ENCODE measurements around the gene FAM107B. TPM values are rescaled to one million over a fixed set of nuclear protein-coding genes. Genes with fewer than 3 reads are reported as not detected.
A peak's percentile ranks its signal among the peaks of the same experiment; 100 is the strongest.

The FAM107B gene
- total RNA-seq, 6 donors from 2014 or later, result 44.0 to 136 (median 77.0) TPM

DNA sequence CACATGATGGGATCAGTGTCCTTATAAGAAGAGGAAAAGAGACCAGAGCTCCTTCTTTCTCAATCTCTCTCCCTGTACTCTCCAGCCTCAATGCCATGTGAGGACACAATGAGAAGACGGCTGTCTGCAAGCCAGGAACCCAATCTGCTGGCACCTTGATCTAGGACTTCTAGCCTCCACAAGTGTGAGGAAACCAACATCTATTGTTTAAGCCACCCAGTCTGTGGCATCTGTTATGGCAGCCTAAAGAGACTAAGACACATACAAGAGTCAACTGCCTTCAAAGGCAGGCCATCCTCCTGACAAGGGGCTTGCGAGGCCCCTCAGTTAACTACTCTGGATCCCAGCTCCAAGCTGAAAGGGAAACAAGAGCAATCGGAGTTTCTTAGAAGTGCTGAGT is 225.7 kb downstream of the FAM107B start:
- TF ChIP-seq EP300 (IDR thresholded peaks at IDR 0.05) (no peak), POLR2A (IDR thresholded peaks at IDR 0.05) (no peak), POLR2AphosphoS5 (IDR thresholded peaks at IDR 0.05) (no peak)
- TF ChIP-seq, protein P1, sequence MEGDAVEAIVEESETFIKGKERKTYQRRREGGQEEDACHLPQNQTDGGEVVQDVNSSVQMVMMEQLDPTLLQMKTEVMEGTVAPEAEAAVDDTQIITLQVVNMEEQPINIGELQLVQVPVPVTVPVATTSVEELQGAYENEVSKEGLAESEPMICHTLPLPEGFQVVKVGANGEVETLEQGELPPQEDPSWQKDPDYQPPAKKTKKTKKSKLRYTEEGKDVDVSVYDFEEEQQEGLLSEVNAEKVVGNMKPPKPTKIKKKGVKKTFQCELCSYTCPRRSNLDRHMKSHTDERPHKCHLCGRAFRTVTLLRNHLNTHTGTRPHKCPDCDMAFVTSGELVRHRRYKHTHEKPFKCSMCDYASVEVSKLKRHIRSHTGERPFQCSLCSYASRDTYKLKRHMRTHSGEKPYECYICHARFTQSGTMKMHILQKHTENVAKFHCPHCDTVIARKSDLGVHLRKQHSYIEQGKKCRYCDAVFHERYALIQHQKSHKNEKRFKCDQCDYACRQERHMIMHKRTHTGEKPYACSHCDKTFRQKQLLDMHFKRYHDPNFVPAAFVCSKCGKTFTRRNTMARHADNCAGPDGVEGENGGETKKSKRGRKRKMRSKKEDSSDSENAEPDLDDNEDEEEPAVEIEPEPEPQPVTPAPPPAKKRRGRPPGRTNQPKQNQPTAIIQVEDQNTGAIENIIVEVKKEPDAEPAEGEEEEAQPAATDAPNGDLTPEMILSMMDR (IDR thresholded peaks at IDR 0.05), result no peak
- peaks cover 0 to 5% (median 1%) of the 10 kb centered on the region in 4 donors for H3K36me3 ChIP-seq
- ATAC-seq (ENCODE audit: low FRiP score in 2 of 2), result no peak
- H3K27me3 ChIP-seq, result no peaks in the 10 kb centered on the region
- H3K9me3 ChIP-seq, result no peaks in the 10 kb centered on the region
- no peak for DNase-seq
- peak overlapping the region in 2 of 4 donors; percentile 7 to 57 for H3K27ac ChIP-seq
- no peak overlapping the region for H3K4me3 ChIP-seq
- H3K4me1 ChIP-seq, result peaks cover 19 to 38% (median 31%) of the 10 kb centered on the region in 4 donors
- 86 to 93% methylated on average over 3 of the region's 3 CpGs for WGBS, 2 donors

DNA sequence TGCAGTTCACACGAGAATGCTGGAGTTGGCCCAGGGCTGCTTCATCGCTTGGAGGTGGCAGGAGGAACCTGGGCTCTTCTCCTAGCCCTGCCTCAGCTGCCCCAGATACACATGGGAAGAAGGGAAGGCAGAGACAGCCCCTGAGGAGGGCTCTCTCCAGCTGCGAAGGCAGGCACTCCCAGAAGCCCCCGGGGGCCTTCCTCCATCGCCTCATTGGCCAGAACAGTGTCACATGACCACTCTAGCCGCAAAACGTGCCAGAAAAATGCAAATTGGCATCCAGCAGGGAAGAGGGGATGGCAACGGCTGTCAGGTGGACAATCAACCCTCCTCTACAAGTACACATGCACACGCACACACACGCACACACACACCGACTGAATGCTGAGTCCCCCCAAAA is 226.2 kb downstream of the FAM107B start:
- WGBS, 2 donors, result 87 to 90% methylated on average over 10 to 11 of the region's 11 CpGs
- DNase-seq (no peak), ATAC-seq (ENCODE audit: low FRiP score in 2 of 2) (no peak)
- H3K4me1 ChIP-seq, result peaks cover 19 to 36% (median 31%) of the 10 kb centered on the region in 4 donors
- H3K4me3 ChIP-seq, result no peak overlapping the region
- H3K36me3 ChIP-seq, result peaks cover 0 to 5% (median 1%) of the 10 kb centered on the region in 4 donors
- no peaks in the 10 kb centered on the region for H3K27me3 ChIP-seq
- H3K27ac ChIP-seq, result peak overlapping the region in 2 of 4 donors; percentile 13 to 25
- no peaks in the 10 kb centered on the region for H3K9me3 ChIP-seq
- no peak for TF ChIP-seq POLR2A (IDR thresholded peaks at IDR 0.05)
- TF ChIP-seq, protein P1 (IDR thresholded peaks at IDR 0.05), result no peak
- TF ChIP-seq POLR2AphosphoS5 (IDR thresholded peaks at IDR 0.05), result no peak
- no peak for TF ChIP-seq EP300 (IDR thresholded peaks at IDR 0.05)

- 92 to 96% methylated on average over 9 of the region's 9 CpGs for WGBS, 2 donors
- Histone ChIP-seq H3K27me3 (no peaks in the 10 kb centered on the region), H3K4me1 (peaks cover 22 to 36% (median 33%) of the 10 kb centered on the region in 4 donors), H3K36me3 (peaks cover 0 to 5% (median 1%) of the 10 kb centered on the region in 4 donors), H3K4me3 (no peak overlapping the region), H3K27ac (peak overlapping the region in 2 of 4 donors; percentile 13 to 25), H3K9me3 (no peaks in the 10 kb centered on the region)
- DNase-seq (no peak), ATAC-seq (ENCODE audit: low FRiP score in 2 of 2) (no peak)
- no peak for TF ChIP-seq EP300 (IDR thresholded peaks at IDR 0.05)
- no peak for TF ChIP-seq POLR2AphosphoS5 (IDR thresholded peaks at IDR 0.05)
- no peak for TF ChIP-seq POLR2A (IDR thresholded peaks at IDR 0.05)
- TF ChIP-seq, protein P1 (IDR thresholded peaks at IDR 0.05), result no peak
Measured at GRCh38 chr10:14547816-14548215, 226.9 kb downstream of the FAM107B start.

DNA sequence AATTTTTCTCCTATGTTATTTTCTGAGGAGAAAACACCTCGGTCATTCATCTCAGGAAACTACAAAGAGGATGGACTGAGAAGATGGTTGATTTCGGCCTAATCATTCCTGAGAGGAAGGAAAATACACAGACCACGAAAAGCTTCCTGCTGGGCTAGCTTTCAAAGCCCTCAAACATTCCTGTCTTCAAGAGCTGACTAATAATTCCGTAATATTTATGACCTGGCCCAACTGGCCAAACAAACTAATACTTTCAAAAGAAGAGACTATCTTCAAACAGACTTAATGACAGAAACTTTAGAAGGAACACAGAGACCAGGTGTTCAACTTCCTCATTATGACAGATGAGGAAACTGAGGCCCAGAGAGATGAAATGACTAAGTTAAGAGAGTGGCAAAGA is 228.9 kb downstream of the FAM107B start:
- 31 to 38% methylated on average over 4 of the region's 4 CpGs for WGBS, 2 donors
- H3K9me3 ChIP-seq, result no peaks in the 10 kb centered on the region
- H3K36me3 ChIP-seq, result peaks cover 0 to 10% (median 1%) of the 10 kb centered on the region in 4 donors
- TF ChIP-seq POLR2AphosphoS5 (IDR thresholded peaks at IDR 0.05) (no peak), EP300 (IDR thresholded peaks at IDR 0.05) (no peak), POLR2A (IDR thresholded peaks at IDR 0.05) (no peak)
- TF ChIP-seq, protein P1 (IDR thresholded peaks at IDR 0.05), result no peak
- H3K4me3 ChIP-seq, result no peak overlapping the region
- ATAC-seq (ENCODE audit: low FRiP score in 2 of 2), result peak in 1 of 2 donors; percentile 18
- peak overlapping the region in 2 of 4 donors; percentile 58 to 65 for H3K27ac ChIP-seq
- H3K27me3 ChIP-seq, result no peaks in the 10 kb centered on the region
- DNase-seq, result no peak
- peaks cover 23 to 36% (median 34%) of the 10 kb centered on the region in 4 donors for H3K4me1 ChIP-seq

DNA sequence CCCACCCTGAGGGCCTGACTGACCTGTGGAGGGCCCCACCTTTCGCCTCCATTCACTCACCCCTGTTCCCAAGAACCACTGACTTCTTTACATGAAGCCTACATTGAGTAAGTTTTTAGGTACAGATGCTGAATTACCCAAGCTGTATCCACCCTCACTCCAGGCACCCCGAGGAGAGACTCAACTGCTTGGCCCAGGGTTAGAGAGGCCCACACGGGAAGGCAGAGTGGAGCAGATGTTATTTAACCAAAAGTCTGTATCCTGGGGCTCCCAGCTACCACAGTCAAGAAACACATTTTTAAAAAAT is 230.8 kb downstream of the FAM107B start:
- Histone ChIP-seq H3K4me3 (no peak overlapping the region), H3K27ac (peak overlapping the region; percentile 59 to 81 (median 74)), H3K4me1 (peaks cover 23 to 35% (median 30%) of the 10 kb centered on the region in 4 donors), H3K27me3 (no peaks in the 10 kb centered on the region), H3K9me3 (no peaks in the 10 kb centered on the region), H3K36me3 (peaks cover 0 to 10% (median 1%) of the 10 kb centered on the region in 4 donors)
- DNase-seq, result no peak
- TF ChIP-seq, protein P1 (IDR thresholded peaks at IDR 0.05), result no peak
- no peak for TF ChIP-seq EP300 (IDR thresholded peaks at IDR 0.05)
- no peak for TF ChIP-seq POLR2A (IDR thresholded peaks at IDR 0.05)
- TF ChIP-seq POLR2AphosphoS5 (IDR thresholded peaks at IDR 0.05), result no peak
- 82 to 88% methylated on average over 3 of the region's 3 CpGs for WGBS, 2 donors
- ATAC-seq (ENCODE audit: low FRiP score in 2 of 2), result no peak
